IMR-90 (cell line): ENCODE data around the gene CPN2. TPM values are rescaled to one million over a fixed set of nuclear protein-coding genes. Genes with fewer than 3 reads are reported as not detected.

Experiments
- ATAC-seq: fragments of 200-7000 bp; cut with Tn5 transposase; 2 replicates; pipeline ENCODE4 v1.9.1; 2020; ENCODE audit warnings: low read depth, mild to moderate bottlenecking, moderate library complexity
- BruUV-seq: library from RNA; stranded (reverse); fragments of 400-500 nt; replicated peaks from 2 replicates; lab custom pipeline; 2021; lab: Mats Ljungman, UMichigan
- CTCF ChIA-PET: fragments of 300-600 bp; formaldehyde crosslinking; extraction: SDS; loops from one replicate; lab custom pipeline; 2021; ENCODE audit warnings: antibody characterized with exemption; lab: Yijun Ruan, JAX
- POLR2A ChIA-PET: fragments of 300-600 bp; sonication (Branson Sonifier 250); formaldehyde crosslinking; loops from one replicate; lab custom pipeline; 2022; ENCODE audit warnings: antibody characterized with exemption; ENCODE audit not compliant: unreplicated experiment; lab: Charles Lee
- DNase-seq: peaks from one replicate; pipeline ENCODE4 v3.0.0; 2013
- H2AFZ ChIP-seq: replicated peaks from 2 replicates; pipeline ENCODE3; 2013; ENCODE audit warnings: low read length, mild to moderate bottlenecking; ENCODE audit not compliant: poor library complexity
- H2AK5ac ChIP-seq: 2 replicates; pipeline ENCODE4 v1.6.1; 2013; ENCODE audit warnings: low read depth, low read length, inconsistent platforms
- H2AK9ac ChIP-seq: replicated peaks from 2 replicates; pipeline ENCODE3; 2013; ENCODE audit warnings: mild to moderate bottlenecking, low read depth, low read length, moderate library complexity; ENCODE audit not compliant: poor library complexity
- H2BK120ac ChIP-seq: 2 replicates; pipeline ENCODE4 v1.6.1; 2013; ENCODE audit warnings: low read depth, low read length, inconsistent platforms
- H2BK15ac ChIP-seq: 3 replicates; pipeline ENCODE4 v1.6.1; 2013; ENCODE audit warnings: low read depth, low read length, inconsistent platforms
- H2BK20ac ChIP-seq: 2 replicates; pipeline ENCODE4 v1.6.1; 2013; ENCODE audit warnings: low read depth, mild to moderate bottlenecking, inconsistent platforms, low read length, moderate library complexity
- H2BK5ac ChIP-seq: 2 replicates; pipeline ENCODE4 v1.6.1; 2013; ENCODE audit warnings: mild to moderate bottlenecking, low read depth, low read length, inconsistent platforms; ENCODE audit not compliant: poor library complexity, severe bottlenecking
- H3K14ac ChIP-seq: replicated peaks from 2 replicates; pipeline ENCODE4 v1.6.1; 2013; ENCODE audit warnings: low read depth, low read length, inconsistent platforms
- H3K18ac ChIP-seq: 2 replicates; pipeline ENCODE4 v1.6.1; 2013; ENCODE audit warnings: low read depth, low read length, control low read depth
- H3K23ac ChIP-seq: 2 replicates; pipeline ENCODE4 v1.6.1; 2013; ENCODE audit warnings: low read depth, low read length, inconsistent platforms
- H3K27ac ChIP-seq: 2 replicates; pipeline ENCODE4 v1.5.1; 2013; ENCODE audit warnings: mild to moderate bottlenecking, control low read depth, low read length; ENCODE audit not compliant: insufficient read depth
- H3K27me3 ChIP-seq: 2 replicates; pipeline ENCODE4 v1.6.1; 2013; ENCODE audit warnings: low read length; ENCODE audit not compliant: control insufficient read depth, insufficient read depth
- H3K36me3 ChIP-seq: 2 replicates; pipeline ENCODE4 v1.6.1; 2013; ENCODE audit warnings: low read length, mixed read lengths; ENCODE audit not compliant: control insufficient read depth, insufficient read depth
- H3K4ac ChIP-seq: 2 replicates; pipeline ENCODE4 v1.6.1; 2013; ENCODE audit warnings: low read depth, low read length, inconsistent platforms
- H3K4me1 ChIP-seq: 2 replicates; pipeline ENCODE4 v1.6.1; 2013; ENCODE audit warnings: low read length, mixed read lengths; ENCODE audit not compliant: control insufficient read depth, insufficient read depth
- H3K4me2 ChIP-seq: 2 replicates; pipeline ENCODE4 v1.6.1; 2013; ENCODE audit warnings: low read depth, mild to moderate bottlenecking, control low read depth, low read length, moderate library complexity
- H3K4me3 ChIP-seq: 2 replicates; pipeline ENCODE4 v1.5.1; 2013; ENCODE audit warnings: low read depth, mild to moderate bottlenecking, control low read depth, low read length, moderate library complexity; ENCODE audit not compliant: insufficient read depth
- H3K56ac ChIP-seq: 2 replicates; pipeline ENCODE4 v1.6.1; 2013; ENCODE audit warnings: low read length, inconsistent platforms; ENCODE audit not compliant: insufficient read depth; ENCODE audit errors: extremely low read depth
- H3K79me1 ChIP-seq, 2 experiments: 2 replicates each; pipeline ENCODE4 v1.6.1; 2013; ENCODE audit warnings: low read length in 2 of 2, inconsistent platforms in 1 of 2, low read depth in 1 of 2
- H3K9ac ChIP-seq: 2 replicates; pipeline ENCODE4 v1.6.1; 2013; ENCODE audit warnings: low read depth, low read length, control low read depth
- H3K9me1 ChIP-seq: 2 replicates; pipeline ENCODE4 v1.6.1; 2013; ENCODE audit warnings: low read length, inconsistent platforms; ENCODE audit not compliant: insufficient read depth
- H3K9me3 ChIP-seq: 2 replicates; pipeline ENCODE4 v1.6.1; 2013; ENCODE audit warnings: low read length; ENCODE audit not compliant: control insufficient read depth, insufficient read depth
- H4K20me1 ChIP-seq: 2 replicates; pipeline ENCODE4 v1.6.1; 2013; ENCODE audit warnings: low read length, inconsistent platforms; ENCODE audit not compliant: insufficient read depth
- H4K5ac ChIP-seq: 2 replicates; pipeline ENCODE4 v1.6.1; 2013; ENCODE audit warnings: mild to moderate bottlenecking, low read depth, low read length, control low read depth
- H4K8ac ChIP-seq, 2 experiments: 2 replicates each; pipeline ENCODE4 v1.6.1; 2013; ENCODE audit warnings: low read depth in 2 of 2, low read length in 2 of 2, control low read depth in 1 of 2, inconsistent platforms in 1 of 2
- H4K91ac ChIP-seq: 2 replicates; pipeline ENCODE4 v1.6.1; 2013; ENCODE audit warnings: low read depth, low read length, inconsistent platforms; ENCODE audit not compliant: insufficient read depth
- CEBPB ChIP-seq: IDR thresholded peaks from 2 replicates; pipeline ENCODE4 v1.6.1; 2012; ENCODE audit warnings: low read depth, low read length, improper control_type of control experiment
- FOS ChIP-seq: fragments of 150-350 bp; IDR thresholded peaks from 2 replicates; pipeline ENCODE4 v1.6.1; 2016; ENCODE audit warnings: low read depth, low read length
- NFE2L2 ChIP-seq: fragments of 150-350 bp; IDR thresholded peaks from 2 replicates; pipeline ENCODE4 v1.6.1; 2016; ENCODE audit warnings: low read depth, mild to moderate bottlenecking, low read length
- POLR2A ChIP-seq: IDR thresholded peaks from 2 replicates; pipeline ENCODE4 v1.6.1; 2012; ENCODE audit warnings: mild to moderate bottlenecking, low read depth, low read length
- RCOR1 ChIP-seq: IDR thresholded peaks from 2 replicates; pipeline ENCODE4 v1.6.1; 2012; ENCODE audit warnings: mild to moderate bottlenecking, low read length, improper control_type of control experiment; ENCODE audit not compliant: insufficient replicate concordance
- WGBS, 2 experiments: methylation state at CpG; one replicate each; pipeline versions ENCODE4 v1.1.5 to v1.1.7; 2013; ENCODE audit warnings: missing lambda C conversion rate in 2 of 2; ENCODE audit not compliant: insufficient read length in 1 of 2; ENCODE audit errors: extremely low coverage in 2 of 2; 5-methylcytosine and 5-hydroxymethylcytosine counted together
- dilution Hi-C: fragments of 300-500 bp; cut with HindIII; formaldehyde crosslinking; loops from one replicate; pipeline ENCODE4 v1.14.3; 2018; ENCODE audit warnings: low sequenced_read_pairs; ENCODE audit not compliant: unreplicated experiment
- in situ Hi-C: fragments of 300-500 bp; cut with MboI; formaldehyde crosslinking; loops from 3 replicates; pipeline ENCODE4 v1.14.3; 2019; ENCODE audit warnings: low sequenced_read_pairs, inconsistent platforms, mixed read lengths
- intact Hi-C: fragments of 100-400 bp; cut with micrococcal nuclease; formaldehyde crosslinking; loops from 2 replicates; pipeline ENCODE4 v1.10.0; 2022
- polyA plus RNA-seq, 3 experiments: library from polyadenylated mRNA; depleted of rRNA; stranded (reverse); fragments of >200 nt; gene quantifications; 2 replicates each; pipeline ENCODE4 v1.2.3, GENCODE V29; 2012; ENCODE audit warnings: low replicate concordance in 1 of 3
- total RNA-seq: library from RNA; depleted of rRNA; stranded (reverse); fragments of >200 nt; gene quantifications from 2 replicates; pipeline ENCODE4 v1.2.3, GENCODE V29; 2012
- TF ChIP-seq, protein P1 (sequence below): fragments of 150-350 bp; IDR thresholded peaks from 2 replicates; pipeline ENCODE4 v1.6.1; 2017; ENCODE audit warnings: mild to moderate bottlenecking, antibody characterized with exemption, low read length, low read depth

Gene CPN2
- total and polyA plus RNA-seq, 2 of the 4 experiments (the other 2 are of a cell fraction): 0.07 TPM; not detected in 1

- Histone ChIP-seq H3K4me3 (no peak overlapping the region), H3K9ac (no peak overlapping the region), H3K56ac (no peak overlapping the region), H2BK120ac (no peak overlapping the region), H3K27me3 (peaks cover 22% of the 10 kb centered on the region), H2AK9ac (no peak overlapping the region), H3K14ac (no peak overlapping the region), H4K91ac (no peak overlapping the region), H3K4me1 (no peaks in the 10 kb centered on the region), H3K9me1 (no peaks in the 10 kb centered on the region), H4K5ac (no peak overlapping the region), H2BK5ac (no peak overlapping the region), H3K9me3 (no peaks in the 10 kb centered on the region), H3K4me2 (no peak overlapping the region), H2BK15ac (no peak overlapping the region), H3K27ac (no peak overlapping the region), H3K79me1 (no peaks in the 10 kb centered on the region), H3K4ac (no peak overlapping the region), H3K18ac (no peak overlapping the region), H4K20me1 (no peaks in the 10 kb centered on the region), H3K23ac (no peak overlapping the region), H2AFZ (no peak overlapping the region), H2AK5ac (no peak overlapping the region), H3K36me3 (no peaks in the 10 kb centered on the region), H4K8ac (no peak overlapping the region), H2BK20ac (no peak overlapping the region)
- ATAC-seq (no peak), DNase-seq (no peak)
- no CpG with 5 or more reads among the region's 5 CpGs for WGBS, 2 experiments
- no peak for TF ChIP-seq RCOR1
- TF ChIP-seq, protein P1, sequence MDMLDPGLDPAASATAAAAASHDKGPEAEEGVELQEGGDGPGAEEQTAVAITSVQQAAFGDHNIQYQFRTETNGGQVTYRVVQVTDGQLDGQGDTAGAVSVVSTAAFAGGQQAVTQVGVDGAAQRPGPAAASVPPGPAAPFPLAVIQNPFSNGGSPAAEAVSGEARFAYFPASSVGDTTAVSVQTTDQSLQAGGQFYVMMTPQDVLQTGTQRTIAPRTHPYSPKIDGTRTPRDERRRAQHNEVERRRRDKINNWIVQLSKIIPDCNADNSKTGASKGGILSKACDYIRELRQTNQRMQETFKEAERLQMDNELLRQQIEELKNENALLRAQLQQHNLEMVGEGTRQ: no peak
- no peak for TF ChIP-seq NFE2L2
- no peak for TF ChIP-seq FOS
- no peak for TF ChIP-seq CEBPB
- no peak for TF ChIP-seq POLR2A
- in situ Hi-C loops: no loop called here
- intact Hi-C loops: no loop called here
- CTCF ChIA-PET: interaction anchor here (1.5 kb wide), 1 partner anchor 514 kb away, joined by 4 read pairs; no protein-coding TSS in a partner anchor
- BruUV-seq: no TSS peak
- dilution Hi-C loops: no loop called here
- POLR2A ChIA-PET: no interaction called here
These were observed 56.3 kb downstream of the CPN2 start for GRCh38 chr3:194294895-194295214.
